GM10847 (cell line): ENCODE measurements around the gene LAPTM4A.
A peak's percentile ranks its signal among the peaks of the same experiment; 100 is the strongest.

ENCODE experiments used
- POLR2A ChIP-seq: IDR thresholded peaks from 2 replicates; pipeline ENCODE4 v1.6.1; 2011; ENCODE audit not compliant: insufficient read length; ENCODE audit errors: extremely low read depth

LAPTM4A gene

GRCh38 chr2:20015482-20016083 lies 35.8 kb downstream of the LAPTM4A start:
- TF ChIP-seq POLR2A: no peak

- no peak for TF ChIP-seq POLR2A
These were observed 38.1 kb downstream of the LAPTM4A start for GRCh38 chr2:20013126-20013849.

- no peak for TF ChIP-seq POLR2A
These were observed 38.9 kb downstream of the LAPTM4A start, which contains the start of gene MATN3 for GRCh38 chr2:20012282-20013125. TSS of gene MATN3 (minus strand) at chr2:20012668. CDS start at chr2:20012631, 37 bp downstream.

GRCh38 chr2:20012032-20012281 lies 39.5 kb downstream of the LAPTM4A start:
- no peak for TF ChIP-seq POLR2A

DNA sequence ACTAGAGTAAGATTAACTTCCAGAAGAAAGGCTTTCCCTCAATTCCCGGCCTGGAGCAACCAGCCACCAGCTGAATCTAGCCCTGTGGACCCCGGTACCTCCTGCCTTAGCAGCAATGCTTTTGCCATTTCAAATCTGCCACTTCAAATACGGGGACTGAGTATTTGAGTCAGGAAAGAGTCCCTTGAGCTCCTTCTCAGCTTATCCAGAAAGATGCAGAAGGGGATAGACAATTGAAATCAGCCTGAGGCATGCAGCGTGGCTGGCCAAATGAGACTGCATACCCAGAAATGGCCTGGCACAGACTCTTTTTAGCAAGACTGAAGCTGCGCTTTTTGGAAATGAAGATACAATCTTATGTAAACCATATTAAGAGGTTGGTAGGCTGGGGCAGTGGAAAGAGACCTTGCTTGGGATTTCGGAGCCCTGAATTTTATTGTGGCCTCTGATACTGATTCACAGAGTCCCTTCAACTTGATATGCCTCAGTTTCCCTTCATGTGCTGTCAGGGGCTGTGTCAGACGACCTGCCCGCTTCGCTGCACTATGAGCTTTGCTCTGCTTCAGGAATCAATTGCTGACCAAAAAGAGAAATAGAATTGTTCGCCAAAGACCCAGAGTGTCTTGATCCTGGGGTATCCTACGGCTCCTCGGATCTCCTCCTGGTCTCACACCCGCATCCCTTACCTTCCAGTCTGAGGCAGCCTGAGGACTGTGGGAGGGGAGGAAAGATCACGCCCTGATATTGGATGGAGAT lies 40.0 kb downstream of the LAPTM4A start:
- no peak for TF ChIP-seq POLR2A

DNA sequence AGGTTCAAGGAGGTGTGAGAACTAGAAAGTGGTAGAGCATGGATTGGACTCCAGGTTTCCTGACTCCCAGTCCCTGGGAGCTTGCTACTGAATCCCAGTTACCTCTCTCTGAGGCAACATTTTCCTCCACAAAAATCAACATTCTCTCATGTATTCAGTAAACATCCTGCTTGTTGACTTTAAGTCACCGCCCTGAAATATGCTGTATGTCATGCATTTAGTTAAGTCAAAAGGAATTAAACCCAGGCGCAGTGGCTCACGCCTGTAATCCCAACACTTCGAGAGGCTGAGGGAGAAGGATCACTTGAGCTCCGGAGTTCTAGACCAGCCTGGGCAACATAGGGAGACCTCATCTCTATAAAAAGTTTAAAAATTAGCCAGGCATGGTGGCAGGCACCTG lies 42.7 kb downstream of the LAPTM4A start:
- TF ChIP-seq POLR2A: no peak

- TF ChIP-seq POLR2A: no peak
These were observed 45.4 kb downstream of the LAPTM4A start for GRCh38 chr2:20005891-20006470.

GRCh38 chr2:20005067-20005627 lies 46.3 kb downstream of the LAPTM4A start:
- no peak for TF ChIP-seq POLR2A

DNA sequence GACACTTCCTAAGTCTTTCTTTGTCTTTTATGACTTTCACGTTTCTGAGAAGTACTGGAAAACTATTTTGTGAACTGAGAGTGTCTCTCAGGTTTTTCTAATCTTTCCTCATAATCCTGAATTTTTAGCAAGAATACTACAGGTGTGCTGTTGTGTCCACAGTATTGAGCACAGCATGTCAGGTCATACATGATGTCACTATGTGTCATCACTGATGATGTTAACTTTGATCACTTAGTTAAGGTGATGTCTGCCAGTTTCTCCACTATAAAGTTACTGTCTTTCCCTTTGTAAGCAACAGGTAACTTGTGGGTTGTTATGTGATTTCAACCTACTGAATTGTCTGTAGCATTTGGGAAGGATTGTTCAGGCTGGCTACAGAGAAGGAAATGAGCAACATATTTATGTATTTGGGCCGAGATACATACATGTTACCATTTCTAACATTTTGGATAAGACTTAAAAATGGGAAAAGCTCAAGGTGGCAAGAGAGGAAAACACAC lies 50.0 kb downstream of the LAPTM4A start:
- no peak for TF ChIP-seq POLR2A

DNA sequence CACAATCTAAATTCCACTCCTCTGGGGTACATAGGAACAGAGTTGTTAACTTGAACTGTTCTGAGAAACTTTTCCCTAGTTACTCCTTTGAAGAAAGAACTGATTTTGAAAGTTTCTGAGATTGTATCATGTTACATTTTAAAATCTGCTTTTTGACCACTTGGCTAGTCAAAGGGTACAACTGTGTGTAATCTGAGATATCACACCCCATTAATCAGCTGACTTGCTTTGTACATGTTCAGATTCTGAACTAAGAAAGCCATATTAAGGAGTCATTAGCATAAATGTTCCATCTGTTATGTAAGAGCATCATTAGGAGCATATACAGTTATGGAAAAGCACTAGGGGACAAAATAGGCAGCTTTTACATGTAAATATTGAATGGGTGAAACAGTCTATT lies 57.7 kb downstream of the LAPTM4A start:
- TF ChIP-seq POLR2A: no peak

GRCh38 chr2:19991895-19992294 lies 59.5 kb downstream of the LAPTM4A start:
- TF ChIP-seq POLR2A: no peak

DNA sequence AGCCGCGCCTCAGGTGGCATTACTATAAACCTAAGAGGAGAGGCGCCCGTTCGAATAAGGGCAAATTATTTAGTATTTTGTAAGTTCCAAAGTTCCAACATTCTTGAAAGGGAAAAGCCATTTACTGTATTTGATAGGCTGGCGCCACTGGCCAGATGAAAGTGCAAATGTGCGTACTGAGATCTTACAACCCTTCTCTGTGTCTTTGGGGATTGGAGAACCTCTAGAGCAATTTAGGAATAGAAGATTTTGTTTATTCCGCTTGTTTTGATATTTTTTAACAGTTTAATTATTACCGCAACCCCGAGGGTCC lies 61.1 kb downstream of the LAPTM4A start:
- TF ChIP-seq POLR2A: no peak

- peak; percentile 71 for TF ChIP-seq POLR2A
These were observed 61.6 kb downstream of the LAPTM4A start, which contains the start of gene WDR35 for GRCh38 chr2:19989667-19990415. TSS of gene WDR35 (minus strand) at chr2:19990105. CDS start at chr2:19990015, 90 bp downstream.

DNA sequence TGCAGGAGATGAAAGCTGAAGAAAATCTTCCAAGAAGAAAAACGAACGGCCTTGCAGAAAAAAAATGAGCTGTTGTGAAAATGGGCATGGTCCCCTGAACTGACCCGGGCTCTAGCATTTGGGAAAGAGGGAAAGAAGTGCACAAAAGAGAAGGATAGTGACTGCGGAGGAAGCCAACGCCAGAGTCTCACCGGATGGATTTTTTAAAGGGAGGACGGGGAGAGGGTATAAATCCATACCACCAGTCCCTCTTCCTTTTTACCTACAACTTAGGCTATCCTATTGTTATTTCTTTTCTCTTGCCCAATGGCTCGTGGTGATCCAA lies 62.1 kb downstream of the LAPTM4A start:
- no peak for TF ChIP-seq POLR2A
